Right kidney (tissue), 9 donors: ENCODE results near the gene ZNF740.
"Not testable (repeated sequence)": the region's sequence is repeated elsewhere in the genome, so short reads cannot be mapped to it uniquely, and the experiment has no call there.

Experiments used
- DNase-seq: peaks from one replicate; pipeline ENCODE4 v3.0.0-alpha.2; 2016
- long read RNA-seq, 8 donors: transcript quantifications; one replicate each; lab custom pipeline, GENCODE V29; 2026

Gene ZNF740, protein sequence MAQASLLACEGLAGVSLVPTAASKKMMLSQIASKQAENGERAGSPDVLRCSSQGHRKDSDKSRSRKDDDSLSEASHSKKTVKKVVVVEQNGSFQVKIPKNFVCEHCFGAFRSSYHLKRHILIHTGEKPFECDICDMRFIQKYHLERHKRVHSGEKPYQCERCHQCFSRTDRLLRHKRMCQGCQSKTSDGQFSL
- long read RNA-seq, donor 1, full-length matches to known transcripts, result 1 of 1 reads
- long read RNA-seq, donor 1, partial matches to known transcripts, result 0 of 1 reads
- long read RNA-seq, donor 1, other reads (novel, unspliced or antisense), result 0 of 1 reads
- long read RNA-seq, donor 2, full-length matches to known transcripts, result 3 of 3 reads
- long read RNA-seq, donor 2, partial matches to known transcripts, result 0 of 3 reads
- long read RNA-seq, donor 2, other reads (novel, unspliced or antisense), result 0 of 3 reads
- long read RNA-seq, donor 3, full-length matches to known transcripts, result 1 of 6 reads
- long read RNA-seq, donor 3, partial matches to known transcripts, result 5 of 6 reads
- long read RNA-seq, donor 3, other reads (novel, unspliced or antisense), result 0 of 6 reads
- long read RNA-seq, donor 4, full-length matches to known transcripts, result 2 of 7 reads
- long read RNA-seq, donor 4, partial matches to known transcripts, result 5 of 7 reads
- long read RNA-seq, donor 4, other reads (novel, unspliced or antisense), result 0 of 7 reads
- long read RNA-seq, donor 5, full-length matches to known transcripts, result 2 of 2 reads
- long read RNA-seq, donor 5, partial matches to known transcripts, result 0 of 2 reads
- long read RNA-seq, donor 5, other reads (novel, unspliced or antisense), result 0 of 2 reads
- long read RNA-seq, donor 6, full-length matches to known transcripts, result 2 of 2 reads
- long read RNA-seq, donor 6, partial matches to known transcripts, result 0 of 2 reads
- long read RNA-seq, donor 6, other reads (novel, unspliced or antisense), result 0 of 2 reads
- long read RNA-seq, donor 7, full-length matches to known transcripts, result 2 of 7 reads
- long read RNA-seq, donor 7, partial matches to known transcripts, result 5 of 7 reads
- long read RNA-seq, donor 7, other reads (novel, unspliced or antisense), result 0 of 7 reads
- long read RNA-seq, donor 8, full-length matches to known transcripts, result 2 of 2 reads
- long read RNA-seq, donor 8, partial matches to known transcripts, result 0 of 2 reads
- long read RNA-seq, donor 8, other reads (novel, unspliced or antisense), result 0 of 2 reads

DNA sequence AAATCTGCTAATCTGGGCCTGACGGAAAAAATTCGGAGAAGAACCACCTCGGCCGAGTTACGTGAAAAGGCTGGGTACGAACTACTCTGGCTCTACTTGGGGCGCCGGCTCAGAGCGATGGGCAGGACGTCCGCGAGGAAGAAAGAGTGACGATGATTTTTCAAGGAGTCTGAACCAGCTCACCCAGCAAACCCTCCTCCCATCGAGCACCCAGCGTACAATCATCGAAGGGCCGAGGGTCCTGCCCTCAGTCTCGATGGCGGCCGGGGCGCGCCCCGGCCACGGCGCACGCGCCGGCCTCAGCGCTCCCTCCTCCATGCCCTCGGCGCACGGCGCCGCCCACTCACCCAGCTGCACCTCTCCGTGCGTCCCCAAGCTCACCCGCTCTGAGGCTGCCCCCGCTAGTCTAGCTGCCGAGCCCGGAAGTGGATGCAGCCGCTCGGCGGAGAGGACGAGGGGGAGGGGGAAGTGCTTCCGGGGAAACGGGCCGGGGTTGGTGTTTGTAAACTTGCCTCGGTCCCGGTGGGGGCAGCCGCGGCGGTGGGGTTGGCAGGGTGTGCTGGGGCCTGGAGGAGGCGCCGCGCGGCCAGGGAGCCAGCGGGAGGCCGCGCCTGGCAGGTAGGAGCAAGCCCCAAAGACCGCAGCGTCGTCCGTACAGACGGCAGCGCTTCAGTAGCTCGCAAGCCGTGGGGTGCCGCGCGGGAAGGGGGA lies at the start of gene ZNF740, which contains the start of gene CSAD:
Gene ZNF740, plus strand, starts transcription at position 503 of the 711 bp plus-strand sequence. CDS start 1,262 bp downstream, outside the sequence.
Gene CSAD, minus strand, starts transcription at position 706 of the 711 bp plus-strand sequence. CDS start 7,455 bp downstream, outside the sequence.
- DNase-seq, result peak; percentile 94

DNA sequence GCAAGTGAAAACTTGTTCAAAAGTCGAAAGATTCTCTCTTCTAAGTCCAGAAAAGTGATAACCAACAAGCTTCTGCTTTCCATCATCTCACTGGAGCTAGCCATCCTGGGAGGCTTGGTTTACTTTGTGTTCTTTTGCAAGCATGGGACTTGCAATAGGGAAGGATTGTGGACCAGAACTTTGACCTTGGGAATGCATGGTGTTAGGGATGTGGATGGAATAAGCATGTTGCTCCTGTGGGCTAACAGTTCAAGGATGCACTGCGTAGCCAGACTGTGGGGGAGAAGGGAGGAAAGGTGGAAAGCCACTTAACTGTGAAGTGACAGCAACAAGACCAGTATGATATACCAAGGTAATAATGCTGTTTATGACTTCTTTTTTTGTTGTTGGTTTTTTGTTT lies 48.7 kb upstream of the ZNF740 start:
- no peak for DNase-seq

DNA sequence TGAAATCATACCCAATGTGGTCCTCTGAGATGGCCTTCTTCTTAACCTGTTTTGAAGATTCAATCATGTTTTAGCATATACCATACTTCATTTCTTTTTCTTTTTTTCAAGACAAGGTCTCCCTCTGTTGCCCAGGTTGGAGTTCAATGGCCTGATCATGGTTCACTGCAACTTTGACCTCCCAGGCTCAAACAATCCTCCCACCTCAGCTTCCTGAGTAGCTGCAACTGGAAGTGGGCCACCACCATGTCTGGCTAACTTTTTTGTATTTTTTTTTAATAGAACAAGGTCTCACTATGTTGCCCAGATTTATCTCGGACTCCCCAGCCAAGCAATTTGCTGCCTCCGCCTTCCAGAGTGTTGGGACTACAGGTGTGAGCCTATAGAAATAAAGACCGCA lies 46.8 kb upstream of the ZNF740 start:
- no peak for DNase-seq

DNA sequence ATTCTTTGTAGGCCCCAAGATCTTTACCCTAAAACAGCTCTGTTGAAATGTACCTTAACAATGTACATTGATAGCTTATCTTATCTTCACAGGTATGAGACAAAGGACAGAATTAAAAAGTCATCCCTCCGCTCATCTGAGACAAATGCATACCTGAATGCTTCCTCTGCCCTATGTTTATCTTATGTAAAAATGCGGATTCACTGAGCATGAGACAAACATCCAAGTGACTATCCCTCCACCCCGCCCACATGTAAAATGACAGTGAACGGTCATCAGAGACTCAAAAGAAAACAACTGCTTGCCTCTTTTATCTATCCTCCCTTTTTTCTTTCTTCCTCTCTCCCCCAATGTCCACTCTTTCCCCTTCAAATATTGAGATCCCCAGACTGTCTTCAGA lies 37.2 kb upstream of the ZNF740 start:
- DNase-seq, result no peak

DNA sequence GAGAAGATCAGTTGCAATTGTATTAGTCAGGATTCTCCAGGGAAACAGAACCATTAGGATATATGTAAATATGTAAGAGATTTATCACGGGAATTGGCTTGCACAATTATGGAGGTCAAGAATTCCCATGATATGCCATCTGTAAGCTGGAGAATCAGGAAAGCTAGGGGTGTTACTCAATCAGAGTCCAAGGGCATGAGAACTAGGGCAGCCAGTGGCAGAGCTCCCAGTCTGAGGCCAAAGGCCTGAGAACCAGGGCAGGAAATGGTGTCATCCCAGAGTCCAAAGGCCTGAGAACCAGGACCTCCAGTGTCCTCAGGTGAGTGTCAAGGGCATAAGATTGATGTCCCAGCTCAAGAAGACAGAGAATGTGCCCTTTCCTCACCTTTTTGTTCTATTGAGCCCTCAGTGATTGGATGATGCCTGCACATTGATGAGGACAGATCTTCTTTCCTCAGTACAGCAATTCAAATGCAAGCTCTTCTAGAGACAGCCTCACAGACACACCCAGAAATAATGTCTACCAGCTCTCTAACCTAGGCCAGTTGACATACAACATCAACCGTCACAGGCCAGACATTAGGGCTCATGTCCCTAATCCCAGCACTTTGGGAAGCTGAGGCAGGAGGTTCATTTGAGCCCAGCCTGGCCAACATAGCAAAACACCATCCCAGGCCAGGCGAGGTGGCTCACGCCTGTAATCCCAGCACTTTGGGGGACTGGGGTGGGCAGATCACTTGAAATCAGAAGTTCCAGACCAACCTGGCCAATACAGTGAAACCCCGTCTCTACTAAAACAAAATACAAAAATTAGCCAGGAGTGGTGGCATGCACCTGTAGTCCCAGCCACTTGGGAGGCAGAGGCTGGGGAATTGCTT lies 34.9 kb upstream of the ZNF740 start:
- no peak for DNase-seq

DNA sequence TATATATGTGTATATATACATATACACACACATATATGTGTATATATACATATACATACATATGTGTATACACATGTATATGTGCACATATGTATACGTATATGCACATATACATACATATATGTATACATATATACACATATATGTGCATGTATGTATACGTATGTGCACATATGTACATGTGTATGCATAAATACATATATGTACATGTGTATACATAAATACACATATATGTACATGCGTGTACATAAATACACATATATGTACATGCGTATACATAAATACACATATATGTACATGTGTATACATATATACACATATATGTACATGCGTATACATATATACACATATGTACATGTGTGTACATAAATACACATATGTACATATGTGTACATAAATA lies 33.3 kb upstream of the ZNF740 start:
- no peak for DNase-seq

DNA sequence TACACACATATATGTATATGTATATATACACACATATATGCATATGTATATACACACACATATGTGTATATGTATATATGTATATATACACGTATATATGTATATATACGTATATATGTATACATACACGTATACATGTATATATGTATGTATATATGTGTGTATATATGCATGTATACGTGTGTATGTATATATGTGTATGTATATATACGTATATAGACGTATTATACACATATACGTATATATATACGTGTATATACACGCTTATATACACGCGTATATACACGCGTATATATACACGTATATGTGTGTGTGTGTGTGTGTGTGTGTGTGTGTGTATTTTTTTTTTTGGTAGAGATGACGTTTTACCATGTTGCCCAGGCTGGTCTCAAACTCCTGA lies 32.9 kb upstream of the ZNF740 start:
- DNase-seq, result no peak

DNA sequence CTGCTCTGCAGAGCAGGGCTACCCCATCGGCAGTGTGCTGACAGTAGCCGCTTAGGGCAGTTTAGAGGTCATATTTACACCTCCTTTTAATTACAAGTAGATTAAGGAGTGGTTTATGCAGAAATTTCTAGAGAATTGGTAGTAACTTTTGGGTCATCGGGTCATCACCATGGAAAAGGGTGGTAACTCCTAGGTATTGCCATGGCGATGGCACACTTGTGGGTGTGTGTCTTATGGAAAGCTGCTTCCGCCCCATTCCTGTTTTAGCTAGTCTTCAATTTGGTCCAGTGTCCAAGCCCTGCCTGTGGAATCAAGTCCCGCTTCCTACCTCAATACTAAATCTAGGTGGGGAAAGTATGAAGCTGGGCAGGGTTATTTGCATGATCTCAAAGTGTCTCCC lies 29.5 kb upstream of the ZNF740 start:
- DNase-seq, result no peak

DNA sequence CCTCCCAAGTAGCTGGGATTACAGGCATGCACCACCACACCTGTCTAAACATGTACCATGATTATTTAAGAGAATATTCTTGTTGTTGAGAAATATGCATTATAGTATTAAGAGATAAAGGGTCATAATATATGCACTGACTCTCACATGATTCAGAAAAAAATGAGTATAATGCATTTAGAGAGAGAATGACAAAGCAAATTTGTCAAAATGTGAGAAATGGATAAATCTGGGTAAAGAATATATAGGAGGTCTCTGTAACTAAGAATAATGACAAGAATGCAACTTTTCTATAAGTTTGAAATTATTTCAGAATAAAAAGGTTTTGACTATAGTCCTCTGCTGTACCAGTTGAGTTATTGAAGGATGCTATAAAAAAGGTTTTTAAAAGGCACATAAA lies 28.1 kb upstream of the ZNF740 start:
- DNase-seq, result no peak

DNA sequence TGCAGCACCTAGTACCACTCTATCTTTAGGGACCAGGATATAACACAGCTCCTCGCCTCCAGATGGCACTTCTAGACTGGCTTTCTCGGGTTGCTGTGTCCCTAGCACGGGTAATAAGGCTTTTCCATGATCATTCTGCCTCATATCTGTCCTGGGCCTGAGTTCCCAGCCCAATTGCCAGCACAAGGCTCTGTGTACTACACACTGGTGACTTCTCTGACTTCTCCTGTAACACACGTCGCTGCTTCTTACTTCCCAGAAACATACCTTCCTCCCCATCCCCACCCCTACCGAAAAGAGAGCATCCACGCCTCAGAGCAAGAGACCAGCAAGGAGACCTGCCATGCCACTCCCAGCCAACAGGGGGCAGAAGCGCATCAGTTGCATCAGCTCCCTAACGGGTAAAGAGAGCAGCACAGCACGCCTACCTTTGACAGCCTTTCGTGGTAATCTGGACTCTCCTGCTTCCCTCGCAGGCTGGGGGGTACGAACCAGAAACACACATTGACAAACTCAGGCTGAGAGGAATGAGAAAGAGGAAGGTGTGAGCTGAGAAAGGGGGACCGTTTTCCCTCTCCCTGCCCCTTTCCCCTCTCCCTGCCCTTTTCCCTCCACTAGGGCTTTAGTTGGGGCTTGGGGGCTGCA lies 21.2 kb upstream of the ZNF740 start:
- peak; percentile 57 for DNase-seq

DNA sequence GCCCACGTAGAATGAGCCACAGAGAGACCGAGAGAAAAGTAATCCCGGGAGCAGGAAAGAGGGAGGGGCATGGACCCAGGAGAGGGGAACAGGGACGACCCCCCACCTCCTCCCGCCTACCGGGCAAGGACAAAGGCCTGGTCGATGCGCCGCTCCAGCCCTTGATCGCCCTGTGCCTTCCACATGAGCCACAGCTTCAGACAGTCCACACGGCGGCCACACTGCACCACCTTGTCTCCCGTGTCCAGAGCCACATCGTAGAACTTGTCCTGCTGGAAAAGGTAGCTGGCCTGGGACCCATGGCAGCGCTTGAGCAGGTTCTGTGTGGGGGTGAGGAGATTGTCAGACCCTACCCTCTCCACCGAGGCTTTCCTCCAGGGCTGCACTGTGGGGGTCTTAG lies 20.5 kb upstream of the ZNF740 start:
- no peak for DNase-seq

DNA sequence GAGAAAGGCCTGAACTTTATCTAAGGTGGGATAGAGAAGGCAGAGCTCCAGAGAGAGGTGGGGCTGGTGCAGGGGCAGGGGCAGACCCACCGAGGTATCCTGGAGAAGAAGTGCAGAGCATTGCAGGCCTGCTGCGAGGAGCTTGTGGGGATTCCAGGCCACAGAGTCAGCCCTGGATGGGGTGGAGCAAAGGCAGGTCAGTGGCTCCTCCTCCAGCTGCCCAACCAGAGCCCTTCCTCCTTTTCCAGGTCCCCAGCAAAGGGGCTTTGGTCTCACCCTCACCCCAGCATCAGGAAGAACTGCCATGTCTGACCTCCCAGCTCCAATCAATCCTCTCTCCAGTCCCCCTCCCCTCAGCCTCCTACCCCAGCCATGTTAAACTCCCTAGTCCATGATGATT lies 19.8 kb upstream of the ZNF740 start:
- DNase-seq, result no peak

DNA sequence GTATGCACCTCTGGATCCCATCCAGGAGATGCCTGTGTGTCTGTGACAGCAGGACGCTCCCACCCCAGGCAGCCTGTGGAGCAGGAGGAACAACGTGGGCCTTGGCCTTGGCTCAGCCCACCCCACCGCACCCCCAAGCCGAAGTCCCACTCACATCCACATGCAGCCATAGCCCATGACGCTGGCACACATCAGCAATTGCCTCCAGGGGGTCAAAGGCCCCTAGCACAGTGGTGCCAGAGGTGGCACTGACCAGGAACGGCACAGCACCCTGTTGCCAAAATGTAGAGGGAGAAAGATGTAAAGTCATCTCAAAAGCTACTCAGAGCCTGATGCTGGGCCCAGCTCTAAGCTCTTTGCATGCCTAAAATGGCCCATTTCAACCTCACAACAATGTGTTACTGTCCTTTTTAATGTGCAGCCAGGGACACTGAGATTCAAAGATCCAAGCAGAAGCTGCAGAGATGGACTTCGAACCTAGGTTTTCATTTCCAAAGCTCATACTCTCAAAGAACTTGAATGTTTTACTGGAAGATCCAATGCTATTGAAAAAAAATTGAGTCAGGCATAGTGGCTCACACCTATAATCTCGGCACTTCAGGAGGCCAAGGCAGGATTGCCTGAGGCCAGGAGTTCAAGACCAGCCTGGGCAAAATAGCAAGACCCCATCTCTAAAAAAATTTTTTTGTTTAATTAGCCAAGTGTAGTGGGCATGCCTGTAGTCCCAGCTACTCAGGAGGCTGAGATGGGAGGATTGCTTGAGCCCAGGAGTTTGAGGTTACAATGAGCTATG lies 19.2 kb upstream of the ZNF740 start:
- no peak for DNase-seq

DNA sequence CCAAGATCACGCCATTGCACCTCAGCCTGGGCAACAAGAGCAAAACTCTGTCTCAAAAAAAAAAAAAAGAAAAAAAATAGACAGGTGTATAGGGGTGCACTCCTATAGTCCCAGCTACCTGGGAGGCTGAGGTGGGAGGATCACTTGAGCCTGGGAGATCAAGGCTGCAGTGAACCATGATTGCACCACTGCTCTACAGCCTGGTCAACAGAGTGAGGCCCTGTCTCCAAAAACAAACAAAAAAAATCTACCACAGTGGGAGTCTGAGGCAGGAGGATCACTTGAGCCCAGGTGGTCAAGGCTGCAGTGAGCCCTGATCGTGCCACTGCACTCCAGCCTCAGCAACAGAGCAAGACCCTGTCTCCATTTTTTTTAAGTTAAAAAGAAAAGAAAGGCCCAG lies 17.5 kb upstream of the ZNF740 start:
- not testable (repeated sequence) for DNase-seq

DNA sequence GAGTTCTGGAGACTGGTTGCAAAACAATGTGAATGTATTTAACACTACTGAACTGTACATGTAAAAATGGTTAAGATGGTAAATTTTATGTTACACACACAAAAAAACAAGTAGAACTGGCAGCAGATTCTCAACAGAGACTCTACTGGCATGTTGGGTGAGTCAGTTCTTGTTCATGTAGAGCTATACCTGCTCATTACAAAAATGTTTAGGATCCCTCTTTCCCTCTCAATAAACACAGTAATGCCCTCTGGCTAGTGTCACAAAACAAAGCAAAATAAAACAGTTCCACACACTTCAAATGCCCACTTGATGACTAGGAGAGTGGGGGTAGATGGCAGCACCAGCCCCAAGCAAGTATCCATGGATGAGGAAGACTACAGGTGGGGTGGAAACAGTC lies 13.7 kb upstream of the ZNF740 start:
- no peak for DNase-seq

DNA sequence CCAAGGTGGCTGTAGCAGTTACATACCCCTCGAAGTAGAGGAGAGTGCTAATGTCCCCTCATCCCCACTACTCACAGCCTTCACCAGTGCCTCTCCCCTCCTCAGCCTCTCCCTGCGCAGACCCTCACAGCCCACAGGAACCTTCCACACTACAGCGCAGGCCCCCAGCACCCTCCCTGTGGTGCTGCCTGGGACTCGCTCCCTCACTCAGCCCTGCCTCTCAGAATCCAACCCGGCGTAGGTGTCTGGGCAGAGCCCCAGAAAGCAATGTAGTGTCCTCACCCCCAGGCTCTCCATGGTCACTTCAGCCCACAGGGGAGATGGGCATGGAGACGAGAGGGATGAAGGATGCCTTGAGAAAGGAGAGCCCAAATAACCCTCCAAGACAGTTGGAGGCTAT lies 10.9 kb upstream of the ZNF740 start:
- no peak for DNase-seq

DNA sequence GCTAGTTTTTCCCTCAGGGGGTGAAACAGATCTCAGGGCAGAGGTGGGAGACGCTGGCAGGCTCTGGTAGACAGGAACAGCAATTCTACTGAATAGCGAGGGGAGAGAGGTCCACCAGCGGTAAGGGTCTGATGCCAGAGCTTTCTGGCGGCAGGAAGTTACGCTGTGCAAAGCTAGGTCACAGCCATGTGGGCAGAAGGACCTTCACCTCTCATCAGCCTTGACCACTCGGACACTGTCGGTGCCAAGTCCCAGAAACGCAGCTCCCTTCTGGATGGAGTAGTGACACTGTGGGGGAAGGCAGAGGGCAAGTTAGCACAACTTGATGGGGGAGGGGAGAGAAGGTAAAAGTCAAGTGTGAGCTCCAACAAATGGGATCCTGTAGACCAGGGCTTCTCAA lies 10.3 kb upstream of the ZNF740 start:
- DNase-seq, result no peak

DNA sequence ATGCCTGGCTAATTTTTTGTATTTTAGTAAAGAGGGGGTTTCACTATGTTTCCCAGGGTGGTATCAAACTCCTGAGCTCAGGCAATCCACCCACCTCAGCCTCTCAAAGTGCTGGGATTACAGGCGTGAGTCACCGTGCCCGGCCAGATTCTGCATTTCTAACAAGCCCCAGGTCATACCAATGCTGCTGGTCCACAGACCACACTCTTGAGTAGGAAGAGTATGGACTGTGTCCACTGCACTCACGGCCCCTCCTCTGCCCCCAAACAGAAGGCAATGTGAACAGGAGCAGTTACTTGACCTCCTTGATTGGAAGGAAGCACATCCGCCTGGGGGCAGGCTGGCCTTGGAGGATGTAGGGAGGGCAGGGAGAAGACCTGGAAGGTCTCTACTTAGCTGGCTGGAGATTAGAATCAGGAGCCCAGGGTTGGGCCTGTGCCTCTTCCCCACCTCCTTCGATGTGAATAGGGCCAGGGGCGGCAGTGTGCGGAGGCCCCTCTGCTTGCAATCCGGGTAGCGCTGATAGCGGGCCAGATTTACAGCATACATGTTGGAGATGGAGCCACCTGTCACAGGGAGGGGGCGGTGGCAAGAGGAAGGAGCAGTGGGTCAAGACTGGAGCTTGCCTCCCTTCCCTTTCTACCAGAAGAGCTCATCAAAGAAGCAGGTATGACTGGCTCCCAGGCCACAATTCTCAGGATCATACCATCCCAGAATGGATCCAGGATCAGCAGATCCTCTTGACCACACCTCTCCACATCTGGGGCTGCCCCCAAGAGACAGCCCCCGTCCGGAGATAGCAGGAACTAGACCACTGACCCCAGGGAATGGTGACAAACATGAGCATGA lies 9.4 kb upstream of the ZNF740 start:
- DNase-seq, result no peak
